ENCODE data around the gene PIAS1.

The PIAS1 gene

DNA sequence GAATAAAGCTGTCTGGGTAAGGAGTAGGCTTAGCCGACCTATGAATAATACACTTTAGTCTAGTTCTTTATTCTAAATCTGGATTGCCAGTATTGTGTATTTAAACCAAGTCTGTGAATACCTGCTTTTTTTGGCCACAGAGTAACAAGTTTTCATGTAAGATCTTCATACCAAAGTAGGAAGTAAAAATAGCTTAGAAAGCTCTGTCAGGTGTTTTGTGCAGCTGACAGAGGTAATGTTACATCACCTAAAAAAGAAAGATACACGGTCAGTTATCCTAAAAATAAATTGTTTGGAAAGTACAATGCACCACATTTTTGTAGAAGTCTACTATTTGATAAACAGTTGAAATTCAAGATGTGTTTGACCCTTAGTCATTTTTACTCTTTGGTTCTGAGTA is 134.5 kb downstream of the PIAS1 start:
- TF ChIP-seq CTCF (IDR thresholded peaks at IDR 0.05) = no peak

- TF ChIP-seq CTCF (IDR thresholded peaks at IDR 0.05) = no peak
Measured at GRCh38 chr15:68190048-68190447, 135.9 kb downstream of the PIAS1 start.

GRCh38 chr15:68191555-68191954 is 137.4 kb downstream of the PIAS1 start:
- TF ChIP-seq CTCF (IDR thresholded peaks at IDR 0.05) = no peak

GRCh38 chr15:68192117-68192516 is 138.0 kb downstream of the PIAS1 start:
- no peak for TF ChIP-seq CTCF (IDR thresholded peaks at IDR 0.05)

DNA sequence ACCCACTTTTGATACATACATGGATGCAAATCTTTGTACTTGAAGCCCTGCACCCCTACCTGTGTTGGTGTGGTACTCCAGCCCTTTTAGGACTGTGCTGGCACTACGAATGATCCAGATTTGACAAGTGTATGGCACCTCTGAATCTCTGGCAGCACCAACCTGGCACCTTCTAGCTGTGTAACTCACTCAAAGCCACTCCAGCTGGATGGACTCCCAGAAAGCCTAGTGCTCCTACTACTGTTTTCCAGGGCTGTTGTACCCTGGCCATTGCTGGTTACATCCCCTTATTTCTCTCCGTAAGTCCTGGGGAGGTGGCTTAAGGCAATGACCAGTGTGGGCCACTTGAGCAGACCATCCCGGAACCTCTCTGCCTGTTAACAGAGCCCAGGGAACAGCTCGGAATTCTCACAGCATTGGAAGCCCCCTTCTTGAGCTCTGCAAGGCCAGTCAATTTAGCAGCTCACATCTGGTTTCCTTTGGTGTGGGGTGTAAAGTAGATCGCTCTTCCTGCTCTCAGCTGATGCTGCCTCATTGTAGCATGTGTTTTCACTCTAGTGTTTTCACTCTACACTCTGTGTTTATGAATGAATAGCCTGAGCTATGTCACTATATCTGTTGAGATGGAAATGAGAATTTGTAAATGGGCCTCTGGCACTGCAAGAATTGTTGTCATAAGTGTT is 138.8 kb downstream of the PIAS1 start:
- no peak for TF ChIP-seq CTCF (IDR thresholded peaks at IDR 0.05)

DNA sequence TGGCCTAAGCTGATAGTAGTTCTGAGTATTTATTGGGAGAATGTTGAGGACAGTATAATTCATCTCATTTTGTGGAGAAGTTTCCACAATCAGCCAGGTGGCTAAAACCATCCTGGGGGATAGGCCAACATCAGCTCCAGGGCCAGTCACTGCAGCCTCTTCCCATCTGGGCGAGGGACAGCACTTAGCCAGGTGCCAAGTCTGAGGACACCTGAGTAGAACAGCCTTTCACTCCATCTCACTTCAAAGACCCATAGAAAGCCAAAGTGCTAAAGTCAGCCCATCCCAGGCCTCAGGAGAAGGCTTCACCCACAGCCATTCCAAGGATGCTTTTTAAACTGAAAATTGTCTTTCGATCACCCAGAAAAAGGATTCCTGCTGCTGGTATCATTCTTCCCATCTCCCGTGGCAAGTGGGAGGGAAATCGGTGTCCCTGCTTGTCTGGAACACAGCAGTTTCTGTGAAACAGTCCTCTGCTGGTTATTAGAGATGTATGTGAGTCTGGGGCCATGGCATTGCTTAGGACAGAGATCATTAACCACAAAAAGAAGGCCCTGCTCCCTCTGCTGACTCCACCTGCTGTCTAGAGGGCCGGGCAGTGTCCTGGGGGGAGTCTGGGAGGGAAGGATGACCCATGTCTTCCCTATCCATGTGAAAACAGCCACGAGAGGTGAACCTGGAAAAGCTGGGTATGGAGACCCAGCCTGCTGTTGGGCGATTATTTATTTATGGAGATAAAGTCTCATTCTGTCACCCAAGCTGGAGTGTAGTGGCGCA is 141.4 kb downstream of the PIAS1 start:
- TF ChIP-seq CTCF (IDR thresholded peaks at IDR 0.05) = no peak

DNA sequence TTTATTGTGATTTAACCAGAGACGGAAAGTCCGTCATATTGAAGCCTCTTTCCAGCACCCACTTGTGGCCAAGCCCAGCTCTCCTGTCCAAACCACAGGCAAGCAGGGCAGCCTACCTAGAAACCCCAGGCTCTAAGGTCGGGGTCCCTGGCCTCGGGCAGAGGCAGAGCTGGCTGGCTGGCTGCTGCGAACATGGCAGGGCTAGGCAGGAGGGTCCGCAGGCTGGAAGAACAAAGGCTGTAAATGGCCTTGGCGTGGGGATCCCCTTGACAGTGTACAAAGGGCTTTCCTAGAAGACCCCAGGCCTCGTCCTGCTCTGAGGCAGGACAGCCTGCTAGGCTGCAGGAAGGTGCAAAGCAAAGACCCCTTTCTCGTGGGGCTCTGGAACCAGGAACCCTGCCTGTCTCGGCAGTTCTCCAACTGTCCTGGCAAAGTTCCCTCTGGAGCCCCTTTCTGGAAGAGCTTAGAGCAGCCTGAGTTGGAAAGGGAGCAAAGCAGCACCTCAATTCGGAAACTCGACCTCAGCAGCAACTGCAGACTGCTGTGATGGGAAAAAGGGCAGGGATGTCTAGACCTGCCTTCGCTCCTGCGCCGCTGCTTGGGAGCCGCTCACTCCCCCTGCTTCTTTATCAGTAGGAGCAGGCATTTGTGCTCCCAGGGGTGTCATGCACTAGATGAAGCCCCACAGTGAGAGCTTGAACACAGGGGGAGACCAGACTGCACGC is 142.5 kb downstream of the PIAS1 start:
- TF ChIP-seq CTCF (IDR thresholded peaks at IDR 0.05) = no peak
